ENCODE results near the gene CEP41. TPM values are rescaled to one million over a fixed set of nuclear protein-coding genes. Genes with fewer than 3 reads are reported as not detected.

CEP41 gene
- total and polyA plus RNA-seq, 2 experiments from 2014 or later = 17.4 to 25.0 TPM

GRCh38 chr7:130367836-130368746, 72.7 kb downstream of the CEP41 start:
- Histone ChIP-seq H3K27me3 (ENCODE audit: insufficient read depth) (no peaks in the 10 kb centered on the region), H3K36me3 (ENCODE audit: insufficient read depth) (no peaks in the 10 kb centered on the region), H2AFZ (0 out of 2 replicates have a peak overlapping the region, but pooled peaks have one; percentile 47), H3K4me1 (ENCODE audit: insufficient read depth) (peaks cover 11% of the 10 kb centered on the region; the same call in 1 of the 2 replicates), H3K27ac (ENCODE audit: low read depth) (no peak overlapping the region), H3K4me2 (no peak overlapping the region), H3K9me2 (ENCODE audit: insufficient read depth) (0 out of 2 replicates have a peak, but pooled peaks cover 6% of the 10 kb centered on the region), H3F3A (replicated peaks; ENCODE audit: low read depth) (no peaks in the 10 kb centered on the region), H3K4me3 (no peak overlapping the region), H3K79me2 (replicated peaks; ENCODE audit: insufficient read depth) (no peaks in the 10 kb centered on the region), H4K20me1 (replicated peaks; ENCODE audit: insufficient read depth) (no peaks in the 10 kb centered on the region)
- DNase-seq (ENCODE audit: low spot score) (no peak), ATAC-seq (no peak)
- peaks cover 29% of the 10 kb centered on the region for H3K4me1 Mint-ChIP-seq
- no peak overlapping the region for H3K4me3 Mint-ChIP-seq
- peaks cover 4% of the 10 kb centered on the region; the same call in 1 of the 3 replicates for H3K36me3 Mint-ChIP-seq (ENCODE audit: low read depth)
- H3K27ac Mint-ChIP-seq = no peak overlapping the region
- H3K9me3 Mint-ChIP-seq = no peaks in the 10 kb centered on the region
- TF ChIP-seq JUNB (IDR thresholded peaks at IDR 0.05; ENCODE audit: unreplicated experiment) (no peak), ETS1 (IDR thresholded peaks at IDR 0.05) (no peak)
- H3K27me3 Mint-ChIP-seq (ENCODE audit: insufficient read depth, low read depth, poor library complexity) = peaks cover 11% of the 10 kb centered on the region

DNA sequence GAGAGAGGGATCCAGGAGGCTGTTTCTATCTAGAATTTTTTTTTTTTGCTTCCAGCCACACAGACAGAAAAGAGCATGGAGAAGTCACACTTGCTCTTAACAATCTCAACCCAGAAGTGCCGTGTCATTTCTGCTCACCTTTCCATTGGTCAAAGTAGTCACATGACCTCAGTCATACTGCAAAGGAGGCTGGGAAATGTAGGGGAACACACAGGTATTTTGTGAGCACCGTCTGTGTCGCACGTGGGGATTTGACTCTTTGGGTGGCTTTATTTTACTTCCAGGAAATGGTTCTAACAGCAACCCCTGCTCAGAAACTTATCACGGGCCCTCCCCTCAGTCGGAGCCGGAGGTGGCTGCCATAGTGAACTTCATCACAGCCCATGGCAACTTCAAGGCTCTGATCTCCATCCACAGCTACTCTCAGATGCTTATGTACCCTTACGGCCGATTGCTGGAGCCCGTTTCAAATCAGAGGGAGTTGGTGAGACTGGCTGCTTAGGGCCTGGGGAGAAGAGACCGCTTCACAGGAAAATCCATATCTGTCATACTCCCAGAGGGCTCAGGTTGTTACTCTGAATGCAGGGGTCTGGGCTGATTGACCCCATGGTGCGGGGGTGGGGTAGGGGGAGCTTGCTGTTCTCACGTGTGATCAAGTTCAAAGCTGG, 73.6 kb downstream of the CEP41 start:
- Mint-ChIP-seq H3K4me1 (peaks cover 21% of the 10 kb centered on the region), H3K27me3 (ENCODE audit: insufficient read depth, low read depth, poor library complexity) (peaks cover 7% of the 10 kb centered on the region), H3K27ac (no peak overlapping the region), H3K9me3 (no peaks in the 10 kb centered on the region), H3K4me3 (no peak overlapping the region), H3K36me3 (ENCODE audit: low read depth) (peaks cover 4% of the 10 kb centered on the region; the same call in 1 of the 3 replicates)
- Histone ChIP-seq H3K27me3 (ENCODE audit: insufficient read depth) (no peaks in the 10 kb centered on the region), H3K9me2 (ENCODE audit: insufficient read depth) (0 out of 2 replicates have a peak, but pooled peaks cover 4% of the 10 kb centered on the region), H3K4me1 (ENCODE audit: insufficient read depth) (peaks cover 5% of the 10 kb centered on the region; the same call in 1 of the 2 replicates), H3K79me2 (replicated peaks; ENCODE audit: insufficient read depth) (no peaks in the 10 kb centered on the region), H3K4me2 (no peak overlapping the region), H3K36me3 (ENCODE audit: insufficient read depth) (no peaks in the 10 kb centered on the region), H3K27ac (ENCODE audit: low read depth) (no peak overlapping the region), H2AFZ (no peak overlapping the region), H3F3A (replicated peaks; ENCODE audit: low read depth) (no peaks in the 10 kb centered on the region), H4K20me1 (replicated peaks; ENCODE audit: insufficient read depth) (no peaks in the 10 kb centered on the region), H3K4me3 (no peak overlapping the region)
- ATAC-seq (no peak), DNase-seq (ENCODE audit: low spot score) (no peak)
- TF ChIP-seq ZNF331 (CRISPR knock-in tag; IDR thresholded peaks at IDR 0.05; ENCODE audit: low read depth) (no peak), ETS1 (IDR thresholded peaks at IDR 0.05) (no peak), ZNF114 (CRISPR knock-in tag; IDR thresholded peaks at IDR 0.05) (no peak), JUNB (IDR thresholded peaks at IDR 0.05; ENCODE audit: unreplicated experiment) (no peak), NANOG (IDR thresholded peaks at IDR 0.05; ENCODE audit: borderline replicate concordance) (no peak), REST (IDR thresholded peaks at IDR 0.05; ENCODE audit: unreplicated experiment) (no peak), STAT1 (IDR thresholded peaks at IDR 0.05; ENCODE audit: unreplicated experiment) (no peak)
- TF ChIP-seq, protein P1, sequence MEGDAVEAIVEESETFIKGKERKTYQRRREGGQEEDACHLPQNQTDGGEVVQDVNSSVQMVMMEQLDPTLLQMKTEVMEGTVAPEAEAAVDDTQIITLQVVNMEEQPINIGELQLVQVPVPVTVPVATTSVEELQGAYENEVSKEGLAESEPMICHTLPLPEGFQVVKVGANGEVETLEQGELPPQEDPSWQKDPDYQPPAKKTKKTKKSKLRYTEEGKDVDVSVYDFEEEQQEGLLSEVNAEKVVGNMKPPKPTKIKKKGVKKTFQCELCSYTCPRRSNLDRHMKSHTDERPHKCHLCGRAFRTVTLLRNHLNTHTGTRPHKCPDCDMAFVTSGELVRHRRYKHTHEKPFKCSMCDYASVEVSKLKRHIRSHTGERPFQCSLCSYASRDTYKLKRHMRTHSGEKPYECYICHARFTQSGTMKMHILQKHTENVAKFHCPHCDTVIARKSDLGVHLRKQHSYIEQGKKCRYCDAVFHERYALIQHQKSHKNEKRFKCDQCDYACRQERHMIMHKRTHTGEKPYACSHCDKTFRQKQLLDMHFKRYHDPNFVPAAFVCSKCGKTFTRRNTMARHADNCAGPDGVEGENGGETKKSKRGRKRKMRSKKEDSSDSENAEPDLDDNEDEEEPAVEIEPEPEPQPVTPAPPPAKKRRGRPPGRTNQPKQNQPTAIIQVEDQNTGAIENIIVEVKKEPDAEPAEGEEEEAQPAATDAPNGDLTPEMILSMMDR (conservative IDR thresholded peaks at IDR 0.05; ENCODE audit: low read depth in 2 of 2) = no peak

Measured in GM23338 (cell line).